Posterior cingulate gyrus (tissue), 11 donors: ENCODE results near the gene CPNE6.
A peak's percentile ranks its signal among the peaks of the same experiment; 100 is the strongest.
"Not testable (repeated sequence)": the region's sequence is repeated elsewhere in the genome, so short reads cannot be mapped to it uniquely, and the experiment has no call there.

Experiments used
- DNase-seq, 10 donors: peaks; one replicate each; pipeline versions ENCODE4 v3.0.0 to v3.0.0-alpha.2; 2020 to 2021; ENCODE audit warnings: mixed read lengths in 3 of 10
- intact Hi-C: fragments of 100-400 bp; cut with DNase I; formaldehyde crosslinking; loops from one replicate; pipeline ENCODE4 v1.15.1; 2023

CPNE6 gene

GRCh38 chr14:24071144-24071697, at the start of gene CPNE6:
TSS of gene CPNE6 (plus strand) at chr14:24071562. CDS start at chr14:24072937, 1,375 bp downstream.
- intact Hi-C loops, result no loop called here
- peak in 6 of 10 donors; percentile 37 to 90 (median 66) for DNase-seq

- intact Hi-C loops, DNase-seq: not testable (repeated sequence)
These were observed 46.4 kb upstream of the CPNE6 start for GRCh38 chr14:24024939-24025418.

DNA sequence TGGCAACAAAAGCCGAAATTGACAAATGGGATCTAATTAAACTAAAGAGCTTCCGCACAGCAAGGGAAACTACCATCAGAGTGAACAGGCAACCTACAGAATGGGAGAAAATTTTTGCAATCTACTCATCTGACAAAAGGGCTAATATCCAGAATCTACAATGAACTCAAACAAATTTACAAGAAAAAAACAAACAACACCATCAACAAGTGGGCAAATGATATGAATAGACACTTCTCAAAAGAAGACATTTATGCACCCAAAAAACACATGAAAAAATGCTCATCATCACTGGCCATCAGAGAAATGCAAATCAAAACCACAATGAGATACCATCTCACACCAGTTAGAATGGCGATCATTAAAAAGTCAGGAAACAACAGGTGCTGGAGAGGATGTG, 41.7 kb upstream of the CPNE6 start:
- DNase-seq, intact Hi-C loops: not testable (repeated sequence)

DNA sequence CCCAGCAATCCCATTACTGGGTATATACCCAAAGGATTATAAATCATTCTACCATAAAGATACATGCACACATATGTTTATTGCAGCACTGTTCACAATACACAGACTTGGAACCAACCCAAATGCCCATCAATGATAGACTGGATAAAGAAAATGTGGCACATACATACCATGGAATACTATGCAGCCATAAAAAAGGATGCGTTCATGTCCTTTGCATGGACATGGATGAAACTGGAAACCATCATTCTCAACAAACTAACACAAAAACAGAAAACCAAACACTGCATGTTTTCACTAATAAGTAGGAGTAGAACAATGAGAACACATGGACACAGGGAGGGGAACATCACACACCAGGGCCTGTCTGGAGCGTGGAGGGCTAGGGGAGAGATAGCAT, 40.0 kb upstream of the CPNE6 start:
- intact Hi-C loops, DNase-seq: not testable (repeated sequence)

DNA sequence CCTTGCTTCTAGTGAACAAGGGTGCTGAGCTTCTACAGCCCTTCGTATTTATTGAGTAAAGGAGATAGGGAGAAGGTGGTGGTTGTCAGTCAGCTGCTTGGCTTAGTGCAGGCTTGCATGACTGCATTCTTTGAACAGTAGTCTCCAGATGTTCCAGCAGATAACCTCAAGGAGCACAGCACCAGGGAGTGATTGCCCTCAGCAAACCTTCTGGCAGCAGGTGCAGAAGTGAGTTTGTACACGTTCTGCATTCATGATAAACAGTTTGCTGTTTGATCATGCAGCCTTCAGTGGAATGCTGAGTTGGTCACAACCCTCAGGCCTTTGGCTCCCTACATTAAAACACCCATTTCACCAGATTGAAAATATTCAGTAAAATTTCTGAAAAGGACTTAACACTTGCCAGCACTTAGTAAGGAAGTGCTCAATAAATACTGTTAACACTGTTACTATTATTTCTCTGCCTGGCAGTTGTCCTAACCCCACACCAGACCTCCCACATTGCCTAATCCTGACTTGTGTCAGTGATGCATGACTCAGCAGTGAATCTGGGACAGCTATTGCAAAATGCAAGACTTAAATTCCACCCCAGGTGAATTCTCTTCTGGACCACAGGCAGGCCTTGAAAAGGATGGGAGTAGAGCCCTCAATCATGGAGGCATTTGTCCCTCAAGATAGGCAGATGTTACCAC, 38.5 kb upstream of the CPNE6 start:
- intact Hi-C loops, result no loop called here
- DNase-seq, result no peak

- DNase-seq, result not testable (repeated sequence)
- intact Hi-C loops, result loop anchor here (1.0 kb wide), 1 partner anchor 21 kb away; no protein-coding TSS in a partner anchor
These were observed 35.6 kb upstream of the CPNE6 start for GRCh38 chr14:24035769-24036168.

- intact Hi-C loops, result loop anchor here (1.0 kb wide), 1 partner anchor 22 kb away; no protein-coding TSS in a partner anchor
- DNase-seq, result peak; percentile 59 to 97 (median 78)
These were observed 35.0 kb upstream of the CPNE6 start for GRCh38 chr14:24036169-24036962.

DNA sequence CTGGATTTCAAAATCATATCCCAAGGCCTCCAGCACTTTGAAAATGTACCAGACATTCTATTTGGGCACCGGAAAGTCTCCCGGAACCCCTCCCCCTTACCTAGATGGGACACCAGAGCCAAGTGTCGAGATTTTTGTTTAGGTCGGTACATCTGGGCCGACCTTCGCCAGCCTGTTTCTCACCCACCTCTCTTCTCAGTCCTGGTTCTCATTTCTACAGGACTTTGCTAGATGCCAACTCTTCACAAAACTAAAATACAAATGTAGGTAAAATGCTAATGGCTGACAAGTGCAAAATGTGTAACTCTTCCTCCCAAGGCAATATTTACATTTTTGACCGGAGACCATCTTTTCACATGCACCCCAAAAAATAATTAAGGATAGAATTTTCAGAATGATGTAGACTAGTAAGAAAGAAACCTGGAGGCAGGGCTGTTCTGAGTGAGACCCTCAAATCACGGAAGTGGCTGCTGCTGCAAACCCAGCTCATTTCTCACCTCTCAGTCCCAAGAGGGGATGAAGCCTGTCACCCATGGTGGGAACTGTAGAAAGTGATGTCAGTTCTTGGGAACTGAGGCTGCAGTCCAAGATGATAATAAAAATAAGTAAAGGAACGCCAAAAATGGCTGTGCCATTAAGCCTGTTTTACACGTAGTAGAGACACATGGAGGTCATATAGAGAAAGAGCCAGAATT, 34.3 kb upstream of the CPNE6 start:
- intact Hi-C loops, result loop anchor here (1.0 kb wide), 1 partner anchor 23 kb away; no protein-coding TSS in a partner anchor
- DNase-seq, result not testable (repeated sequence)

DNA sequence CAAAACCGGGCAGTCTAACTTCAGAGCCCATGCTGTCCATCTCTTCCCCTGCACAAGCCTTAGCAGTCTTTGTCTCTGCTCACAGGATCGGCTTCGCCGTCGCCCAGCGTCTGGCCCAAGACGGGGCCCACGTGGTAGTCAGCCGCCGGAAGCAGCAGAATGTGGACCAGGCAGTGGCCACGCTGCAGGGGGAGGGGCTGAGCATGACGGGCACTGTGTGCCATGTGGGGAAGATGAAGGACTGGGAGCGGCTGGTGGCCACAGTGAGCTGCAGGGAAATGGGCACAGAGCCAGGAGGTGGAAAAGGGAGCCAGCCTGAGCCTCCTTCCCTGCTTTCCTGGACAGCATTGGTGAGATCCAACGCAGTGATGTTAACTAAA, 33.7 kb upstream of the CPNE6 start:
- intact Hi-C loops, result no loop called here
- DNase-seq, result no peak

GRCh38 chr14:24038686-24039085, 32.7 kb upstream of the CPNE6 start:
- intact Hi-C loops, result no loop called here
- no peak for DNase-seq

- DNase-seq, result no peak
- intact Hi-C loops, result no loop called here
These were observed 30.7 kb upstream of the CPNE6 start for GRCh38 chr14:24040692-24041091.

DNA sequence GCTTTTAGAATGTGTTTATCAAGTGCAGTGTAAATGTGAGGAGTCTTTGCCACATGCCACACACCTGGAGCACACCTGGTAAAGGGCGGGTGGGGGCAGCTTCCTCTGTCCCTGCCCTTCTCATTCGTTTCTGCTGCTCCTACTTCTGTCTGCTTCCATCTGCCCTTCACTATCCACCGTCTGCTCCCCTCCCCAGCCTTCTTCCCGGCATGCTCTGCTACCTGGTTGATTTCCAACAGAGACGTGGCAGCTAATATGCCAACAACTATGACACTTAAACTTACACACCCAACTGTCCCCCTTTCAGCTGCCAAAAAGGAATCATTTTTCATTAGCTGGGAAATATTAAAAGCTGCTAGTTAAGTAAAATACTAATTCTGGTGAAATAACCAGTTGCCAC, 28.6 kb upstream of the CPNE6 start:
- intact Hi-C loops, result no loop called here
- no peak for DNase-seq

DNA sequence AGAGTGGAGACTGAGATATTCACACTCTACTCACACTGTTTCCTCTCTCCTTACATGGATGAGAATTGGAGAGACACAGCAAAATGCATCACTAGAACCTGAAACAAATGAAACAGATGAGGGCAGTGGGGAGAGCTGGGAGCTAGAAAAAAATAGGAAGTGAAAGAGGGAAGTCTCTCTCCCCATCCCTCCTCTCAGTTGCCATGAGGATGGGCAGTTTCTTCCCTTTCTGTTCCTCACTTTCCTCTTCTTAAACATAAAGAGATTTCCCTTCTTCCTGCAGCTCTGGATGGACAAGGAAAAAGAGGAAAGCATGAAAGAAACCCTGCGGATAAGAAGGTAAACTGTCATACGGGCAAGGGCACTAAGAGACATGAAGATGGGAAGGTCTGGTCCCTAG, 22.4 kb upstream of the CPNE6 start:
- intact Hi-C loops, DNase-seq: not testable (repeated sequence)

GRCh38 chr14:24050753-24051152, 20.6 kb upstream of the CPNE6 start:
- not testable (repeated sequence) for DNase-seq
- intact Hi-C loops, result loop anchor here (5.0 kb wide), 1 partner anchor 42 kb away; the partner anchor contains the start of gene PCK2

DNA sequence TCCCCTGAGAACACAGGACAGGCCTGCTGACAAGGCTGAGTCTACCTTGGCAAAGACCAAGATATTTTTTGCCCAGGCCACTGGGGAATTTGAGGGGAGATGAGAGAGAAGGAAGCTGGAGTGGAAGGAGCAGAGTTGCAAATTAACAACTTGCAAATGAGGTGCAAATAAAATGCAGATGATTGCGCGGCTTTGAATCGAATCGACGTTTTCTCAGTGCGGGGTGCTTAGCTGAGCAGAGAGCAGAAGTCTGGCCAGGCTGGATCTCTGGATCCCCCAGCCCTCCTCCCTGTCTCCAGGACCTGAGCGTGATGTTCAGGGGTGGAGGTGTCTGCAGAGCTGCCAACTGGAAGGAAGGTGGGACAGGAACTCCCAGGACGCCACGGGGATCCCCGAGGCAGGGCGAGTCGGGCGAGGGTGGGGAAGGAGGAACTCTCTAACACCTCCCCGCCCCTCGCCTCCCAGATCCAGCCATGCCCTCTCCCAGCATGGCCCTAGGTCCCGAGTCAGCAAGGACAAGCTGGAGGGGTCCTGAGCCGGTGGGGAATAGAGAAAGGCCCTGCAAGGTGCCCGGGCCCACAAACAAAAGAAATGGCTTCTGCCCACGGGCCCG, 20.1 kb upstream of the CPNE6 start:
- intact Hi-C loops, result loop anchor here (5.0 kb wide), 1 partner anchor 41 kb away; the partner anchor contains the start of gene PCK2
- peak in 3 of 10 donors; percentile 30 to 88 (median 86) for DNase-seq

DNA sequence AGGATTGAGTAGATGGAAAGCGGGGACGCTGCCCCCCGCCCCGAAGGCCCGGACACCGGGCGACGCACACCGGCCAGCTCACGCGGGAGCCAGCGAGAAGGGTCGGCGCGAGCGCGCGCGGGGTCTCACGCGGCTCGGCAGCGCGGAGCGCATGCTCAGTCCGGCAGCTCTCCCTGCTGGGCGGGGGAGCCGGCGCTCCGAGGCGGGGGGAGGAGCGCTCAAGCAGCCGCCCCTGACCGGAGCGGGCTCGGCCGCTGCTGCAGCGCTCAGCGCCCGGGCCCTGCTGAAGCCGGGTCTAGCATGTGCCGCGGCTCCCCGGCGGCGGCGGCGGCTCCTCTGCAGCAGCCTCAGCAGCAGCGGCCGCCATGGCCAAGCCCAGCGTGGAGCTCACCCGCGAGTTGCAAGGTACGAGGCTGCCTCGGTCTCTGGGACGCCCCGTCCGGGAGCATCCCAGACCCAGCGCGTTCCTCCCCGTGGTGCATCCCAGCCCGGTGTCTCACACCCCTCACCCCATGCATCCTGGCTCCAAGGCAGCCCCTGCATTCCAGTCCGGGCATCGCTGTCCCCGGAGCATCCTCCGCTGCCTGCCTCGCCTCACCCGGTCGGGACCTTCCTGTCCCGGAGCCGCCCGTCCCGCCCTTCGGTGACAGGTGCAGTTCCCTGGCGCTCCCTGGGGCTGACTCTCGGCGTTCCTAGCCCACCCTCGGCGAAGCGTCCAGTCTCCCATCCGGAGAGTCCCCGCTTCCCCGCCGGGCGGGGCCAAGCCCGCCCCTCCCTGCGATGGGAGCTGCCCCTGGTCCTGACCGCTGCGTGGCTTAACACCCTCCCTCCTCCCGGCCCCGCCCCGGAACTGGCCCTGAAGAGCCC, 19.3 kb upstream of the CPNE6 start, which contains the start of gene CARMIL3:
CARMIL3 (plus strand) TSS at position 221 of the 867 bp plus-strand sequence; CDS start at position 366, 145 bp downstream.
- peak; percentile 52 to 97 (median 72) for DNase-seq
- intact Hi-C loops, result loop anchor here (5.0 kb wide), 1 partner anchor 40 kb away; the partner anchor contains the start of gene PCK2

- DNase-seq, result peak in 3 of 10 donors; percentile 43 to 90 (median 43)
- intact Hi-C loops, result loop anchor here (5.0 kb wide), 1 partner anchor 39 kb away; the partner anchor contains the start of gene PCK2
These were observed 18.5 kb upstream of the CPNE6 start for GRCh38 chr14:24052656-24053547.
